ENCODE results near the gene PACRG.

The PACRG gene

GRCh38 chr6:163023700-163024099, 295.9 kb downstream of the PACRG start:
- DNase-seq, result no peak

- no peak for DNase-seq
These were observed 299.1 kb downstream of the PACRG start for GRCh38 chr6:163026893-163027292.

- DNase-seq, result no peak
These were observed 303.2 kb downstream of the PACRG start for GRCh38 chr6:163030980-163031379.

- no peak for DNase-seq
These were observed 304.2 kb downstream of the PACRG start for GRCh38 chr6:163031931-163032330.

- DNase-seq, result no peak
These were observed 308.4 kb downstream of the PACRG start for GRCh38 chr6:163036160-163036645.

- DNase-seq, result no peak
These were observed 310.5 kb downstream of the PACRG start for GRCh38 chr6:163038317-163038716.

GRCh38 chr6:163048345-163048744, 320.6 kb downstream of the PACRG start:
- DNase-seq, result no peak

GRCh38 chr6:163053667-163054344, 326.0 kb downstream of the PACRG start:
- DNase-seq, result no peak

GRCh38 chr6:163054641-163055040, 326.9 kb downstream of the PACRG start:
- DNase-seq, result no peak

GRCh38 chr6:163057260-163057659, 329.5 kb downstream of the PACRG start:
- no peak for DNase-seq

GRCh38 chr6:163062790-163063189, 335.0 kb downstream of the PACRG start:
- DNase-seq, result no peak

GRCh38 chr6:163063561-163063960, 335.8 kb downstream of the PACRG start:
- DNase-seq, result no peak

GRCh38 chr6:163064397-163064796, 336.6 kb downstream of the PACRG start:
- no peak for DNase-seq

GRCh38 chr6:163066200-163066599, 338.4 kb downstream of the PACRG start:
- DNase-seq, result no peak

- DNase-seq, result no peak
These were observed 349.4 kb downstream of the PACRG start for GRCh38 chr6:163077134-163077533.

GRCh38 chr6:163078712-163079111, 350.9 kb downstream of the PACRG start:
- no peak for DNase-seq

GRCh38 chr6:163080228-163080627, 352.5 kb downstream of the PACRG start:
- DNase-seq, result no peak

GRCh38 chr6:163083141-163083540, 355.4 kb downstream of the PACRG start:
- no peak for DNase-seq

GRCh38 chr6:163085426-163085825, 357.7 kb downstream of the PACRG start:
- DNase-seq, result no peak

- no peak for DNase-seq
These were observed 358.3 kb downstream of the PACRG start for GRCh38 chr6:163085861-163086623.

- no peak for DNase-seq
These were observed 358.8 kb downstream of the PACRG start for GRCh38 chr6:163086624-163086920.

- no peak for DNase-seq
These were observed 360.2 kb downstream of the PACRG start for GRCh38 chr6:163087981-163088380.

- no peak for DNase-seq
These were observed 365.1 kb downstream of the PACRG start for GRCh38 chr6:163092876-163093275.

- DNase-seq, result no peak
These were observed 367.1 kb downstream of the PACRG start for GRCh38 chr6:163094881-163095280.

GRCh38 chr6:163095401-163095800, 367.6 kb downstream of the PACRG start:
- no peak for DNase-seq
